Panc1 (cell line): Measurements from ENCODE around the gene MRPL43. TPM values are rescaled to one million over a fixed set of nuclear protein-coding genes. Genes with fewer than 3 reads are reported as not detected.

Experiments
- ATAC-seq: fragments of 200-7000 bp; cut with Tn5 transposase; 2 replicates; pipeline ENCODE4 v1.9.1; 2020; ENCODE audit warnings: mild to moderate bottlenecking, moderate library complexity
- BruUV-seq: library from RNA; stranded (reverse); fragments of 400-500 nt; replicated peaks from 2 replicates; lab custom pipeline; 2021; lab: Mats Ljungman, UMichigan
- CTCF ChIA-PET: fragments of 300-600 bp; sonication (Branson Sonifier 250); formaldehyde crosslinking; loops from one replicate; lab custom pipeline; 2022; ENCODE audit warnings: antibody characterized with exemption; lab: Charles Lee
- POLR2A ChIA-PET: fragments of 300-600 bp; sonication (Branson Sonifier 250); formaldehyde crosslinking; loops from one replicate; lab custom pipeline; 2022; ENCODE audit warnings: antibody characterized with exemption; lab: Charles Lee
- DNase-seq: peaks from one replicate; pipeline ENCODE4 v3.0.0-alpha.2; 2010; ENCODE audit warnings: low read depth, low spot score
- H3K27ac ChIP-seq: 2 replicates; pipeline ENCODE4 v1.5.1; 2011; ENCODE audit warnings: mild to moderate bottlenecking, low read length, inconsistent platforms
- H3K27me3 ChIP-seq: fragments of 200-500 bp; sonication (Bioruptor generic); 2 replicates; pipeline ENCODE4 v1.6.0; 2014; ENCODE audit warnings: low read length, inconsistent platforms; ENCODE audit not compliant: control insufficient read depth, insufficient read depth
- H3K36me3 ChIP-seq: fragments of 200-500 bp; sonication (Bioruptor generic); 2 replicates; pipeline ENCODE4 v1.5.1; 2014; ENCODE audit warnings: inconsistent platforms, mild to moderate bottlenecking, low read length, moderate library complexity; ENCODE audit not compliant: control insufficient read depth, insufficient read depth
- H3K4me1 ChIP-seq: 2 replicates; pipeline ENCODE4 v1.5.1; 2011; ENCODE audit warnings: inconsistent platforms, mild to moderate bottlenecking, low read length, moderate library complexity; ENCODE audit not compliant: control insufficient read depth, insufficient read depth
- H3K4me3 ChIP-seq, 2 experiments: 2 replicates each; pipeline ENCODE4 v1.5.1; 2011 to 2012; ENCODE audit warnings: low read depth in 2 of 2, low read length in 2 of 2, mild to moderate bottlenecking in 2 of 2, inconsistent platforms in 1 of 2, moderate library complexity in 1 of 2
- H3K9me3 ChIP-seq: fragments of 200-500 bp; sonication (Bioruptor generic); 2 replicates; pipeline ENCODE4 v1.5.1; 2014; ENCODE audit warnings: low read depth, mild to moderate bottlenecking, inconsistent platforms, low read length, moderate library complexity; ENCODE audit not compliant: control insufficient read depth, insufficient read depth
- CTCF ChIP-seq: fragments of 450-650 bp; IDR thresholded peaks from 2 replicates; pipeline ENCODE4 v1.5.1; 2017; ENCODE audit warnings: mild to moderate bottlenecking
- POLR2AphosphoS5 ChIP-seq: IDR thresholded peaks from 2 replicates; pipeline ENCODE4 v1.6.1; 2012; ENCODE audit warnings: mild to moderate bottlenecking, low read depth, low read length, moderate library complexity
- REST ChIP-seq, 2 experiments: IDR thresholded peaks; 2 replicates each; pipeline ENCODE4 v1.6.1; 2011 to 2012; ENCODE audit warnings: low read depth in 2 of 2, control low read depth in 1 of 2, low read length in 1 of 2, mild to moderate bottlenecking in 1 of 2, moderate library complexity in 1 of 2; ENCODE audit not compliant: insufficient read depth in 1 of 2
- SIN3A ChIP-seq: IDR thresholded peaks from 2 replicates; pipeline ENCODE4 v1.6.1; 2012; ENCODE audit warnings: low read depth, mild to moderate bottlenecking, low read length, moderate library complexity, borderline replicate concordance; ENCODE audit not compliant: insufficient read depth
- TCF7L2 ChIP-seq: IDR thresholded peaks from 2 replicates; pipeline ENCODE4 v1.6.1; 2011; ENCODE audit warnings: mild to moderate bottlenecking, low read depth, low read length, inconsistent platforms
- in situ Hi-C: cut with HindIII; loops from 2 replicates; pipeline ENCODE4 v1.10.0; 2016; ENCODE audit warnings: low sequenced_read_pairs, low pct_unique_long_range_greater_than_20kb
- intact Hi-C: fragments of 100-400 bp; cut with micrococcal nuclease; formaldehyde crosslinking; loops from one replicate; pipeline ENCODE4 v1.10.0; 2022; ENCODE audit not compliant: unreplicated experiment
- total RNA-seq: library from RNA; stranded (reverse); gene quantifications from one replicate; pipeline ENCODE4 v1.2.1, GENCODE V29; 2021; ENCODE audit not compliant: unreplicated experiment

MRPL43 gene
- total RNA-seq, 1 experiment from 2014 or later, result 108 TPM

DNA sequence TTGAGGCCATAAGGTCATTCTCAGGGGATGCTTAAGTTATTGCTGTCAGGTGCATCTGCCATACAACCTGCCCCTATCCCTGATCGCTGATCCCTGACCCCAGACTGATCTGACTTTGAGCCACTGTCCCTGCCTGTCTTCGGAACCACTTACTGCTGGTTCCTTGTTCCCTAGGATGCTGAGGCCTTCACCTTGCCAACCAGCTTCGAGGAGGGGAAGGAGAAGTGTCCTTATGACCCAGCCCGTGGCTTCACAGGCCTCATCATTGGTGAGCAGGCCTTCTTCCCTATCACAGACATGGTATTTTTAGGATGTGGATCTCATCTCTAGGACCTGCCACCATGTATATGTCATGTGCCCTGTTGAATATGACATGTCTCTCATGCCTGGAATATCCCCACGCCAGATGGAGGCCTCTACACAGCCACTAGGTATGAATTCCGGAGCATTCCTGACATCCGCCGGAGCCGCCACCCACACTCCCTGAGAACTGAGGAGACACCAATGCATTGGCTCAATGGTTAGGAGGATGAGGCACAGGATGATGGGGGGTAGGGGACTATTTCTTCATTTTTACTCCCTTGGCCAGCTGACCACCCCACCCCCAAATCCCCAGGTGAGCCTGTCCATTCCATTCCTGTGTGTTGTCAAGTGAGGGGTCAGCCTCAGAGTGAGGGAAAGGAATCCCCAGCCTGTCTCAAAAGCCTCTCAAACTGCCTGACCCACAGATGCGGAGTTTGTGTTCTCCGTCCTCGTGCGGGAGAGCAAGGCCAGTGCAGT is 9.0 kb downstream of the MRPL43 start:
- in situ Hi-C loops, result no loop called here
- Histone ChIP-seq H3K4me1 (no peaks in the 10 kb centered on the region), H3K27me3 (no peaks in the 10 kb centered on the region), H3K9me3 (no peaks in the 10 kb centered on the region), H3K4me3 (no peak overlapping the region), H3K36me3 (no peaks in the 10 kb centered on the region), H3K27ac (no peak overlapping the region)
- no peak for DNase-seq
- no peak for ATAC-seq
- ChIA-PET POLR2A (no interaction called here), CTCF (no interaction called here)
- intact Hi-C loops, result no loop called here
- no TSS peak for BruUV-seq
- TF ChIP-seq POLR2AphosphoS5 (no peak), CTCF (no peak), SIN3A (no peak), REST (IDR thresholded peaks at IDR 0.05; ENCODE audit: insufficient read depth in 1 of 2, low read depth in 2 of 2, low read length in 1 of 2) (no peak), TCF7L2 (no peak)

- ATAC-seq, result no peak
- Histone ChIP-seq H3K27ac (no peak overlapping the region), H3K4me1 (no peaks in the 10 kb centered on the region), H3K36me3 (no peaks in the 10 kb centered on the region), H3K4me3 (no peak overlapping the region), H3K27me3 (no peaks in the 10 kb centered on the region), H3K9me3 (no peaks in the 10 kb centered on the region)
- no peak for DNase-seq
- POLR2A ChIA-PET, result no interaction called here
- no TSS peak for BruUV-seq
- TF ChIP-seq SIN3A (no peak), POLR2AphosphoS5 (no peak), REST (IDR thresholded peaks at IDR 0.05; ENCODE audit: insufficient read depth in 1 of 2, low read depth in 2 of 2, low read length in 1 of 2) (no peak), TCF7L2 (no peak), CTCF (no peak)
- intact Hi-C loops, result no loop called here
- CTCF ChIA-PET, result interaction anchor here (0.6 kb wide), 1 partner anchor 236 kb away, joined by 5 read pairs; no protein-coding TSS in a partner anchor
- in situ Hi-C loops, result no loop called here
Observed at GRCh38 chr10:100977436-100977835, 9.9 kb downstream of the MRPL43 start.
